GM10266 (cell line): ENCODE data around the gene NR1H2.

ENCODE experiments used
- DNase-seq: peaks from one replicate; pipeline ENCODE4 v3.0.0; 2012; ENCODE audit errors: extremely low spot score
- TF ChIP-seq, protein P1 (sequence below): IDR thresholded peaks from 2 replicates; pipeline ENCODE4 v1.5.1; 2012; ENCODE audit warnings: mild to moderate bottlenecking, low read depth; ENCODE audit not compliant: control insufficient read depth, insufficient read depth; ENCODE audit errors: missing control alignments

The NR1H2 gene

DNA sequence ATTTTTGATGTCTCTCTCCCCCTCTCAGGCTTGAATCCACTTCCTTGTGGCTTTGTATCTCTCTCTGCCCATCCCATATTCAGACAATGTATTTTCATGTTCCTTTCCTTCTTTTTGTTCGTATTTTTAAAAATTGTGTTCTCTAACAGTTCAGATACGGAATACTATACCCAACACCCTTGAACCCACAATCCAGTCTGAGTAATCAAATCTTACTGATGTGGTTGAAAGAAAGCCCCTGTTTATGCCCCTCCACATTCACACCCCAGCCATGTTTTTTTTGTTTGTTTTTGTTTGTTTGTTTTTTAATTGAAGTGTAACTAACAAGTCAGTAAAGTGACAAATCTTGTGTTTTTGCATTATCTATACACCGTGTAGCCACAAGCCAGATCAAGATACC lies 43.9 kb downstream of the NR1H2 start:
- no peak for DNase-seq
- TF ChIP-seq, protein P1, sequence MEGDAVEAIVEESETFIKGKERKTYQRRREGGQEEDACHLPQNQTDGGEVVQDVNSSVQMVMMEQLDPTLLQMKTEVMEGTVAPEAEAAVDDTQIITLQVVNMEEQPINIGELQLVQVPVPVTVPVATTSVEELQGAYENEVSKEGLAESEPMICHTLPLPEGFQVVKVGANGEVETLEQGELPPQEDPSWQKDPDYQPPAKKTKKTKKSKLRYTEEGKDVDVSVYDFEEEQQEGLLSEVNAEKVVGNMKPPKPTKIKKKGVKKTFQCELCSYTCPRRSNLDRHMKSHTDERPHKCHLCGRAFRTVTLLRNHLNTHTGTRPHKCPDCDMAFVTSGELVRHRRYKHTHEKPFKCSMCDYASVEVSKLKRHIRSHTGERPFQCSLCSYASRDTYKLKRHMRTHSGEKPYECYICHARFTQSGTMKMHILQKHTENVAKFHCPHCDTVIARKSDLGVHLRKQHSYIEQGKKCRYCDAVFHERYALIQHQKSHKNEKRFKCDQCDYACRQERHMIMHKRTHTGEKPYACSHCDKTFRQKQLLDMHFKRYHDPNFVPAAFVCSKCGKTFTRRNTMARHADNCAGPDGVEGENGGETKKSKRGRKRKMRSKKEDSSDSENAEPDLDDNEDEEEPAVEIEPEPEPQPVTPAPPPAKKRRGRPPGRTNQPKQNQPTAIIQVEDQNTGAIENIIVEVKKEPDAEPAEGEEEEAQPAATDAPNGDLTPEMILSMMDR: no peak

DNA sequence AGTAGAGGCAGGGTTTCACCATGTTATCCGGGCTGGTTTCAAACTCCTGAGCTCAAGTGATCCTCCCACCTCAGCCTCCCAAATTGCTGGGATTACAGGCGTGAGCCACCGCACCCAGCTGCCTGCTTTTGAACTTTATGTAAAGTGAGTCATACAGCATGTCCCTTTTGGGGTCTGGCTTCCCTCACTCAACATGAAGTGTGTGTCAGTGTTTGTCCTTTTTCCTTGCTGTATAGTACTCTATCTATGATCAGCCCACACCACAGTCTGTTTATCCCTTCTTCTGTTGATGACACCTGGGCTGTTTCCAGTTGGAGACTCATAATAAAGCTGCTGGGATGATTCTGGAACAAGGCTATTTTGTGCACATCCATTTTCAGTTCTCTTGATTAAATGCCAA lies 44.6 kb downstream of the NR1H2 start:
- TF ChIP-seq, protein P1: no peak
- DNase-seq: no peak

DNA sequence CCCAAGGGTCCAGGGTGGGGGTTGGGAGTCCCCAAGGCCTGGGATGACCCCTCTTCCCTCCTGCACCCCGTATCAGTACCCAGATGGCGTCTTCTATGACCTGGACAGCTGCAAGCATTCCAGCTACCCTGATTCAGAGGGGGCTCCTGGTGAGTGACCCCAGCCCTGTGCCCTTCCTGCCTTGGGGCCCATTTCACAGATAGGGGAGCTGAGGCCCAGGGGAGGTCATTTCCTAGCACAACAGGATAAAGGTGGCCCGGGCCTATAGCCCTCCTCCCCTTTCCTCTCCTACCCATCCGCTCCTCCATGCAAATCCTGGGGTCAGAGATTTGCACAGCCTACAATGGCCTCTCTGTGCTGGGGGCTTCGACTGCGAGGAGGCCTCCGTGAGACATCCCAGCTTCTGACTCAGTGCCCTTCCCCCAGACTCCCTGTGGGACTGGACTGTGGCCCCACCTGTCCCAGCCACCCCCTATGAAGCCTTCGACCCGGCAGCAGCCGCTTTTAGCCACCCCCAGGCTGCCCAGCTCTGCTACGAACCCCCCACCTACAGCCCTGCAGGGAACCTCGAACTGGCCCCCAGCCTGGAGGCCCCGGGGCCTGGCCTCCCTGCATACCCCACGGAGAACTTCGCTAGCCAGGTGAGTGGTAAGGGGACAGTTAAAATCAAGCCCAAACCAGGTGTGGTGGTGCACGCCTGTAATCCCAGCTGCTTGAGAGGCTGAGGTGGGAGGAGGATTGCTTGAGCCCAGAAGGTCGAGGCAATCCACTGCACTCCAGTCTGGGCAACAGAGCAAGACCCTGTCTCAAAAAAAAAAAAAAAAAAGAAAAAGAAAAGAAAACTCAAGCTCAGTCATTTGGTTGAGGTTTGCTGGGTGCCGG lies 46.4 kb downstream of the NR1H2 start:
- no peak for DNase-seq
- TF ChIP-seq, protein P1: no peak

DNA sequence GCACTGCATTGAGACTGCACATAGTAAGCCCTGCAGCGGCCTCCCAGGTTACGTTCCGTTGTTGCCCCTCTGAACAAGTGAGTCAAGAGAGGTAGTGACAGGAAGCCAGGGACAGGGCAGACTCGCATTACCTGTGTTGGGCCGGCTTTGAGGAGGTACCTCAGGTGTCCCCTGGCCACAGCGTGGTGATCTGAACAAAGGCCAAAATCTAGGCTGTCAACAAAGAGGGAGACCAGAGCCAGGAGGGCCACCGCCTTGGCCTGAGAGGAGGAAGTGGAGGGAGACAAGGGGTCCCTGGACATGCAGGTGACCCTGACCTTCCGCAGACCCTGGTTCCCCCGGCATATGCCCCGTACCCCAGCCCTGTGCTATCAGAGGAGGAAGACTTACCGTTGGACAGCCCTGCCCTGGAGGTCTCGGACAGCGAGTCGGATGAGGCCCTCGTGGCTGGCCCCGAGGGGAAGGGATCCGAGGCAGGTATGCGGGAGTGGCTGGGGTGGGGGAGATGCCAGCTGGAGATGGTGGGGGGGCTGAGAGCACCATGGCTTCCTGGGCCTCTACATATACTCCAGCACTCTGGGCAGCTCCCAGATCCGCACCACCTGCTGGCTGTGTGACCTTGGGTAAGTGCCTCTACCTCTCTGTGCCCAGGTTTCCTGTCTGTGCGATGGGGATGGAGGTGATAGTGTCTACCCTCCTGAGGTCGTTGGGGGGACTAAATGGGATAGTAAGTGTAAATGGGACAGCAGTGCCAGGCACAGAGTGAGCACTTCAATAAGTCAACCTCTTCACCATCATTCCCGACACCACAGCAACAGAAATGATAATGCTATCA lies 47.2 kb downstream of the NR1H2 start:
- DNase-seq: no peak
- TF ChIP-seq, protein P1: no peak

DNA sequence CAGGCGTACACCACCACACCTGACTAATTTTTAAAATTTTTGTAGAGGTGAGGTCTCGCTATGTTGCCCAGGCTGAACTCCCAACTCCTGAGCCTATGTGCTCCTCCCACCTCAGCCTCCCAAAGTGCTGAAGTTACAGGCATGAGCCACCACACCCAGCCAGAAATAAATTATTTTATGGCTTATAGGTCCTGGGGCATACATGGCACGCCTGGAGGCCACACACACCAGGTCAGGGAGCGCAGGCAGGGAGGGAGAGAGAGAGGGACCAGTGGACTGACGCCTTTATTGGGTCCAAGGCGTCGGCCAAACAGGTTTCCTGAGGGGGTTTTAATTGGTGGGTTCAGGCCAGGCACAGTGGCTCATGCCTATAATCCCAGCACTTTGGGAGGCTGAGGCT lies 49.3 kb downstream of the NR1H2 start:
- DNase-seq: no peak
- TF ChIP-seq, protein P1: no peak

DNA sequence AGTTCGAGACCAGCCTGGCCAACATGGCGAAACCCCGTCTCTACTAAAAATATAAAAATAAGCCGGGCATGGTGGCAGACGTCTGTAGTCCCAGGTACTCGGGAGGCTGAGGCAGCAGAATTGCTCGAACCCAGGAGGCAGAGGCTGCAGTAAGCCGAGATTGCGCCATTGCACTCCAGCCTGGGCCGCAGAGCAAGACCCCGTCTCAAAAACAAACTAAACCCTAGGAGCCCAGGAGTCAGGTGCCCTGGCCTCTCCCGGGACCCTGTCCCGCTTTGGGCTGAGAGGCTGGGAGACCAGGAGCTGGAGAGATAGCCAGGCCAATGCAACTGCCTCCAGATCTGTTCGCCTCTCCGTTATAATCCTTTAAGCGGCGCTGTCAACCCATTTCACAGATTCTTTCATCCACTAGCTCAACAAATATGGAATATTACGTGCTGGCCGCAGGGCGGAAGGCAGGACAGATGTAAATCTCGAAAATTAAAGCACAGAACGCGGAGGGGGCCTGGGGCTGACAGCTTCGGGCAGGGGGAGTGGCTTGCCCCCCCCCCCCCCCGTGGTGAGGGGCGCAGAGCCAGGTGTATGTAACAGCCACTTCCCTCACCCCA lies 51.2 kb downstream of the NR1H2 start:
- TF ChIP-seq, protein P1: no peak
- no peak for DNase-seq
